PC-9 (cell line): Measurements from ENCODE around the gene ITIH3. TPM values are rescaled to one million over a fixed set of nuclear protein-coding genes. Genes with fewer than 3 reads are reported as not detected.

Source experiments
- BruUV-seq: library from RNA; stranded (reverse); fragments of 400-500 nt; replicated peaks from 2 replicates; lab custom pipeline; 2021; lab: Mats Ljungman, UMichigan
- CTCF ChIA-PET: fragments of 300-600 bp; sonication (Branson Sonifier 250); formaldehyde crosslinking; loops from one replicate; lab custom pipeline; 2022; ENCODE audit warnings: antibody characterized with exemption; lab: Charles Lee
- POLR2A ChIA-PET: fragments of 300-600 bp; sonication (Branson Sonifier 250); formaldehyde crosslinking; loops from one replicate; lab custom pipeline; 2022; ENCODE audit warnings: antibody characterized with exemption; ENCODE audit not compliant: unreplicated experiment; lab: Charles Lee
- DNase-seq, 2 experiments: peaks; one replicate each; pipeline versions ENCODE4 v3.0.0 to v3.0.0-alpha.2; 2015 to 2022; ENCODE audit warnings: mixed read lengths in 1 of 2
- H2AFZ ChIP-seq: fragments of 200-600 bp; sonication (generic); 2 replicates; pipeline ENCODE4 v1.8.1; 2017; ENCODE audit warnings: antibody characterized with exemption
- H3F3A ChIP-seq: fragments of 200-600 bp; sonication (generic); 2 replicates; pipeline ENCODE4 v1.8.1; 2017; ENCODE audit warnings: antibody characterized with exemption, mild to moderate bottlenecking, low read depth; ENCODE audit not compliant: insufficient read depth
- H3K27ac ChIP-seq: fragments of 200-600 bp; sonication (generic); 2 replicates; pipeline ENCODE4 v1.6.1; 2016; ENCODE audit warnings: mixed run types
- H3K27me3 ChIP-seq: fragments of 200-600 bp; sonication (generic); 2 replicates; pipeline ENCODE4 v1.6.1; 2016; ENCODE audit warnings: low read depth, mixed run types; ENCODE audit not compliant: insufficient read depth
- H3K36me3 ChIP-seq: fragments of 200-600 bp; sonication (generic); 2 replicates; pipeline ENCODE4 v1.6.1; 2016; ENCODE audit warnings: low read depth, mixed run types
- H3K4me1 ChIP-seq: fragments of 200-600 bp; sonication (generic); replicated peaks from 2 replicates; pipeline ENCODE4 v1.6.1; 2016; ENCODE audit warnings: mixed run types; ENCODE audit not compliant: insufficient read depth
- H3K4me2 ChIP-seq: fragments of 200-600 bp; sonication (generic); 2 replicates; pipeline ENCODE4 v1.6.1; 2017; ENCODE audit warnings: mixed run types
- H3K4me3 ChIP-seq: fragments of 200-600 bp; sonication (generic); 2 replicates; pipeline ENCODE4 v1.6.1; 2016; ENCODE audit warnings: mixed run types
- H3K79me2 ChIP-seq: fragments of 200-600 bp; sonication (generic); 2 replicates; pipeline ENCODE4 v1.6.1; 2017; ENCODE audit warnings: low read depth, mixed run types
- H3K9me2 ChIP-seq: fragments of 200-600 bp; sonication (generic); 2 replicates; pipeline ENCODE4 v1.8.1; 2017; ENCODE audit warnings: mild to moderate bottlenecking; ENCODE audit not compliant: insufficient read depth
- H3K9me3 ChIP-seq: fragments of 200-600 bp; sonication (generic); 2 replicates; pipeline ENCODE4 v1.8.1; 2016; ENCODE audit warnings: low read depth; ENCODE audit not compliant: insufficient read depth
- H4K20me1 ChIP-seq: fragments of 200-600 bp; sonication (generic); 2 replicates; pipeline ENCODE4 v1.8.1; 2017; ENCODE audit not compliant: insufficient read depth
- CTCF ChIP-seq: fragments of 200-600 bp; sonication (generic); conservative IDR thresholded peaks from 2 replicates; pipeline ENCODE4 v1.6.1; 2017; ENCODE audit warnings: mixed run types, antibody characterized with exemption, mild to moderate bottlenecking, moderate library complexity
- EZH2 ChIP-seq: fragments of 200-600 bp; sonication (generic); IDR thresholded peaks from 2 replicates; pipeline ENCODE4 v1.8.0; 2017; ENCODE audit warnings: antibody characterized with exemption, low read depth
- intact Hi-C: fragments of 100-400 bp; cut with micrococcal nuclease; formaldehyde crosslinking; loops from one replicate; pipeline ENCODE4 v1.10.0; 2022; ENCODE audit not compliant: unreplicated experiment
- total RNA-seq: library from RNA; stranded (reverse); gene quantifications from 2 replicates; pipeline ENCODE4 v1.2.3, GENCODE V29; 2021

The ITIH3 gene
- total RNA-seq, 1 experiment from 2014 or later = not detected

GRCh38 chr3:52852419-52852818 lies 57.8 kb downstream of the ITIH3 start:
- BruUV-seq = no TSS peak
- CTCF ChIA-PET = no interaction called here

GRCh38 chr3:52854013-52854412 lies 59.4 kb downstream of the ITIH3 start:
- CTCF ChIA-PET = no interaction called here
- intact Hi-C loops = no loop called here
- no peaks in the 10 kb centered on the region for H3K9me3 ChIP-seq
- H3K79me2 ChIP-seq = no peaks in the 10 kb centered on the region
- H3K9me2 ChIP-seq = no peaks in the 10 kb centered on the region
- no TSS peak for BruUV-seq
- no peaks in the 10 kb centered on the region for H3K27me3 ChIP-seq
- H3K4me2 ChIP-seq = no peak overlapping the region
- no peak overlapping the region for H3K27ac ChIP-seq
- no peak overlapping the region for H3K4me3 ChIP-seq
- POLR2A ChIA-PET = no interaction called here
- no peaks in the 10 kb centered on the region for H3F3A ChIP-seq
- DNase-seq = no peak
- H3K4me1 ChIP-seq = no peaks in the 10 kb centered on the region
- TF ChIP-seq CTCF (no peak), EZH2 (no peak)
- no peaks in the 10 kb centered on the region for H3K36me3 ChIP-seq
- H2AFZ ChIP-seq = no peak overlapping the region
- H4K20me1 ChIP-seq = 0 out of 2 replicates have a peak, but pooled peaks cover 3% of the 10 kb centered on the region

More at GRCh38 chr3:52852419-52852818, 57.8 kb downstream of the ITIH3 start:
- DNase-seq = no peak
- intact Hi-C loops = no loop called here
- H3K79me2 ChIP-seq = no peaks in the 10 kb centered on the region
- H4K20me1 ChIP-seq = 0 out of 2 replicates have a peak, but pooled peaks cover 3% of the 10 kb centered on the region
- H2AFZ ChIP-seq = no peak overlapping the region
- H3K9me2 ChIP-seq = no peaks in the 10 kb centered on the region
- no peaks in the 10 kb centered on the region for H3F3A ChIP-seq
- H3K27me3 ChIP-seq = no peaks in the 10 kb centered on the region
- no peaks in the 10 kb centered on the region for H3K36me3 ChIP-seq
- no peaks in the 10 kb centered on the region for H3K4me1 ChIP-seq
- H3K9me3 ChIP-seq = no peaks in the 10 kb centered on the region
- POLR2A ChIA-PET = no interaction called here
- TF ChIP-seq EZH2 (no peak), CTCF (no peak)
- H3K4me2 ChIP-seq = no peak overlapping the region
- H3K27ac ChIP-seq = no peak overlapping the region
- no peak overlapping the region for H3K4me3 ChIP-seq

- no peaks in the 10 kb centered on the region for H3K27me3 ChIP-seq
- intact Hi-C loops = no loop called here
- BruUV-seq = no TSS peak
- POLR2A ChIA-PET = no interaction called here
- CTCF ChIA-PET = no interaction called here
- no peak for DNase-seq
- no peaks in the 10 kb centered on the region for H3K4me1 ChIP-seq
- H3K27ac ChIP-seq = no peak overlapping the region
- no peak overlapping the region for H3K4me3 ChIP-seq
- H3K9me3 ChIP-seq = no peaks in the 10 kb centered on the region
- no peaks in the 10 kb centered on the region for H3K79me2 ChIP-seq
- no peaks in the 10 kb centered on the region for H3F3A ChIP-seq
- H3K4me2 ChIP-seq = no peak overlapping the region
- no peak overlapping the region for H2AFZ ChIP-seq
- H3K9me2 ChIP-seq = no peaks in the 10 kb centered on the region
- H4K20me1 ChIP-seq = no peaks in the 10 kb centered on the region
- H3K36me3 ChIP-seq = no peaks in the 10 kb centered on the region
- no peak for TF ChIP-seq EZH2
Measured at GRCh38 chr3:52856666-52857065, 62.1 kb downstream of the ITIH3 start.

DNA sequence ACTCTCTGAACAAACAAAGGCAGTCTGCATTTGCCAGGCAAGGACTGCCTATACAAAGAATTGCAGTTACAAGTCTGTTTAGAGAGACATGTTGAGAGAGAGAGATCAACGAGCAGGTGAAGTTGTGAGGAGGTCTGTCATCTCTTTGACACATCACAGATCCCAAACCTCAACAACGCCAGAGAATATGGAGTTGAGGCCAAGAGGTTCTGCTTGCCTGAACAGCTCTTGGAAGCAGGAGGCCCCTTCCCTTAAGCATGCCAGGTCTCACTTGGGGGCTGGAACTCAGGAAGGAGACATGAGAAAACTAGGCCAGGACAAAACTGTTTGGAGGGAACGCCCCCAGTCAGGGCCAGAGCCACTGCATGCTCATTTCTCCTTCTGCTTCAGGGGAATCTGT lies 62.5 kb downstream of the ITIH3 start:
- Histone ChIP-seq H3K27ac (no peak overlapping the region), H3K9me2 (no peaks in the 10 kb centered on the region), H3K4me2 (no peak overlapping the region), H3K36me3 (no peaks in the 10 kb centered on the region), H3K79me2 (no peaks in the 10 kb centered on the region), H3K4me3 (no peak overlapping the region), H4K20me1 (no peaks in the 10 kb centered on the region), H3K4me1 (no peaks in the 10 kb centered on the region), H3K9me3 (no peaks in the 10 kb centered on the region), H3K27me3 (no peaks in the 10 kb centered on the region), H3F3A (no peaks in the 10 kb centered on the region), H2AFZ (no peak overlapping the region)
- intact Hi-C loops = no loop called here
- TF ChIP-seq CTCF (no peak), EZH2 (no peak)
- no TSS peak for BruUV-seq
- CTCF ChIA-PET = no interaction called here
- POLR2A ChIA-PET = no interaction called here
- no peak for DNase-seq
